Fibroblast of the aortic adventitia (primary cell): Measurements from ENCODE around the gene PBOV1. TPM values are rescaled to one million over a fixed set of nuclear protein-coding genes. Genes with fewer than 3 reads are reported as not detected.

ENCODE experiments used
- DNase-seq: peaks from one replicate; pipeline ENCODE4 v3.0.0-alpha.2; 2010; ENCODE audit warnings: low read depth
- H3K4me3 ChIP-seq: 2 replicates; pipeline ENCODE4 v1.5.1; 2011; ENCODE audit warnings: low read depth, mild to moderate bottlenecking, control low read depth, low read length, moderate library complexity
- total RNA-seq: library from RNA; depleted of rRNA; stranded (reverse); fragments of >200 nt; gene quantifications from 2 replicates; pipeline ENCODE4 v1.2.3, GENCODE V29; 2012; ENCODE audit warnings: low replicate concordance
- TF ChIP-seq, protein P1 (sequence below): IDR thresholded peaks from 2 replicates; pipeline ENCODE4 v1.5.1; 2011; ENCODE audit warnings: mild to moderate bottlenecking, low read length, control low read depth, inconsistent platforms; ENCODE audit not compliant: insufficient read depth

PBOV1 gene
- total RNA-seq, 1 donor = not detected

DNA sequence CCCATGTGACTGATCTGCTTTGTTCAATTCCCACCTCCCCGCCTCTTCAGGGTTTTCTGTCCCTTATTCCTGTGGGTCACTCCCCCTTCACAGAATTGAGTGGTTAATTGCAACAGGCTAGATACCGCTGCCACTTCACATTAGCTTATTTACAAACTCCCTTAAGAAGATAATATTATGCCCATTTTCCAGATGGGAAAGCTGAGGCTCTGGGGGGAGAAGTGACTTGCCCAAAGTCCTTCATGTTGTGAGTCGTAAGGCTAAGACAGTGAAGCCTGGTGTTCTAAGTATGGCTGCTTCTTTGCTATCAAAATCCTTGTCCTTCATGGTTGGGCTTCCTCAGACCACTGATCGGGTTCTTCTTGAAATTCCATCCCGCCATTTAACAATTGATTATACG is 39.9 kb upstream of the PBOV1 start:
- no peak overlapping the region for H3K4me3 ChIP-seq

DNA sequence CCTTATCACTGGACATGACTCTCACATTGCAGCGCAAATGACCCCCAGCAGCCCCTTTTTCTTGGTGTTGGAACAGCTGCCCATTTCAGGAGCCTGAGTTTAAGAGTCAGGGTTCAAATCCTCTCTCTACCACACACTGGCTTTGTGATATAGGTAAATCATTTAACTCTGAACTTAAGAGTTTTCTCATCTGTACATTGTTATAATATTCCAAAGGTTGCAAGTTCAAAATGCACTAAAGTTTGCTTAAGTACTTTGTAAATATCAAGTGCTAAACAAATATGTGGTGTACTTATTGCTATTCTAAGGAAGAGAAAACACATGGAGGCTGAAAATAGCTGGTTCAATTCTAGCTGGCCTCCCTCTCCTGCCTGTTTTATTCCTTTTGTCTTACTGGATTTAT is 39.3 kb upstream of the PBOV1 start:
- no peak for DNase-seq
- TF ChIP-seq, protein P1, sequence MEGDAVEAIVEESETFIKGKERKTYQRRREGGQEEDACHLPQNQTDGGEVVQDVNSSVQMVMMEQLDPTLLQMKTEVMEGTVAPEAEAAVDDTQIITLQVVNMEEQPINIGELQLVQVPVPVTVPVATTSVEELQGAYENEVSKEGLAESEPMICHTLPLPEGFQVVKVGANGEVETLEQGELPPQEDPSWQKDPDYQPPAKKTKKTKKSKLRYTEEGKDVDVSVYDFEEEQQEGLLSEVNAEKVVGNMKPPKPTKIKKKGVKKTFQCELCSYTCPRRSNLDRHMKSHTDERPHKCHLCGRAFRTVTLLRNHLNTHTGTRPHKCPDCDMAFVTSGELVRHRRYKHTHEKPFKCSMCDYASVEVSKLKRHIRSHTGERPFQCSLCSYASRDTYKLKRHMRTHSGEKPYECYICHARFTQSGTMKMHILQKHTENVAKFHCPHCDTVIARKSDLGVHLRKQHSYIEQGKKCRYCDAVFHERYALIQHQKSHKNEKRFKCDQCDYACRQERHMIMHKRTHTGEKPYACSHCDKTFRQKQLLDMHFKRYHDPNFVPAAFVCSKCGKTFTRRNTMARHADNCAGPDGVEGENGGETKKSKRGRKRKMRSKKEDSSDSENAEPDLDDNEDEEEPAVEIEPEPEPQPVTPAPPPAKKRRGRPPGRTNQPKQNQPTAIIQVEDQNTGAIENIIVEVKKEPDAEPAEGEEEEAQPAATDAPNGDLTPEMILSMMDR = no peak
- H3K4me3 ChIP-seq = no peak overlapping the region

More for the DNA sequence above, 39.9 kb upstream of the PBOV1 start:
- TF ChIP-seq, protein P1 = no peak
- DNase-seq = no peak

GRCh38 chr6:138255443-138255842 is 37.2 kb upstream of the PBOV1 start:
- no peak overlapping the region for H3K4me3 ChIP-seq
- TF ChIP-seq, protein P1 = no peak
- DNase-seq = no peak

DNA sequence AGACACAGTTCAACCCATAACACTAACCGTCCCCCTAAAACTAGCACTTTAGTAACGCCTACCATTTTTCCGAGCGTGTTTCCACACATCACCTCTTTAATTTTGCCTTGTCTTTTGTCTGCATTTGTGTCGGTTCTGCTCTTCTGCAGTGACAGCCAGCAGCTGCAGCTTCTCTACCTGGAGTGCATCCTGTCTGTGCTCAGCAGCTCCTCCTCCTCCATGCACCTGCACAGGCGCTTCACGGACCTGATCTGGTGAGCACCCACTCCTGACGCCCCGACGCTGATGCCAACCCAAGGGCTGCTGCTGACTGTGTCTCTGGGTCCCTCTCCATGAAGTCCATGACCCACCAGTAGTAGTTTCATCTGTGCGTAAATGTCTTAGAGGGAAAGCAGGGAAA is 35.4 kb upstream of the PBOV1 start:
- no peak overlapping the region for H3K4me3 ChIP-seq
- TF ChIP-seq, protein P1 = no peak
- DNase-seq = no peak

- peak; percentile 94 for DNase-seq
- H3K4me3 ChIP-seq = peak overlapping the region; percentile 26
- TF ChIP-seq, protein P1 = no peak
Observed at GRCh38 chr6:138250513-138251247, 32.4 kb upstream of the PBOV1 start.

DNA sequence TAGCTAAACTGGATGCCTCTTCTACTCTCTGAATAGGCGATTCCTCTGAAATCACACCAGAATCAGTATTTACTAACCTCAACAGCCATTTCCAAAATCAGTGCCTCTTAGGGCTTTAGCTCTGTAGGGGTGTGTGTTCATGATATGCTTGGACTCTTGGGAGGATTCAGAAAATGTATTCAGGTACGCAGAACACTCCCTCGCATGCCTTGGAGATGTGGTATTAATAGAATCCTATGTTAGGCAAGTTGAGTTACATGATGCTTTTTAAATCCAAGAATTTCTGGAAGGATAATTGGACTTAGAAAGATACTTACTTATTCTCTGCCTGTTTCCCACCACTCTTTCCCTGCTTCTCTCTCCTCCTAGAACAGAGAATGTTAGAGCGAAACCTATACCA is 31.8 kb upstream of the PBOV1 start:
- DNase-seq = no peak
- TF ChIP-seq, protein P1 = no peak
- H3K4me3 ChIP-seq = no peak overlapping the region

- TF ChIP-seq, protein P1 = no peak
- no peak for DNase-seq
- H3K4me3 ChIP-seq = no peak overlapping the region
Observed at GRCh38 chr6:138248878-138249277, 30.6 kb upstream of the PBOV1 start.
